ENCODE data around the gene AQP7. TPM values are rescaled to one million over a fixed set of nuclear protein-coding genes. Genes with fewer than 3 reads are reported as not detected.
"Not testable (repeated sequence)": the region's sequence is repeated elsewhere in the genome, so short reads cannot be mapped to it uniquely, and the experiment has no call there.

AQP7 gene
- total RNA-seq, 1 experiment from 2014 or later = 2.2 TPM

- no peaks in the 10 kb centered on the region; the same call in none of the 2 replicates for H3K36me3 ChIP-seq (ENCODE audit: control insufficient read depth, insufficient read depth, low read length)
- no peak overlapping the region for H3K4me3 ChIP-seq (ENCODE audit: low read depth, low read length)
- intact Hi-C loops (cut with micrococcal nuclease; ENCODE audit: unreplicated experiment) = no loop called here
- TF ChIP-seq CTCF (IDR thresholded peaks at IDR 0.05; ENCODE audit: insufficient read depth in 1 of 2, low read depth in 1 of 2, low read length in 1 of 2, severe bottlenecking in 1 of 2, unreplicated experiment in 1 of 2) = no peak
- no peaks in the 10 kb centered on the region for H3K27me3 ChIP-seq (replicated peaks; ENCODE audit: control insufficient read depth, insufficient read depth, low read length)
- H3K27ac Mint-ChIP-seq (ENCODE audit: unreplicated experiment) = no peak overlapping the region
- H3K9me3 ChIP-seq = no peaks in the 10 kb centered on the region
- no TSS peak for BruUV-seq (replicated peaks)
- ChIA-PET POLR2A (no interaction called here), CTCF (interaction anchor here (0.5 kb wide), 1 partner anchor 83 kb away, joined by 3 read pairs; the partner anchor contains the start of gene NFX1)
- H3K4me3 Mint-ChIP-seq (ENCODE audit: unreplicated experiment) = no peak overlapping the region
- no peaks in the 10 kb centered on the region for H3K9me3 Mint-ChIP-seq (ENCODE audit: unreplicated experiment)
- no peak for DNase-seq
- H3K36me3 Mint-ChIP-seq (ENCODE audit: insufficient read depth, unreplicated experiment) = no peaks in the 10 kb centered on the region
- H3K27me3 Mint-ChIP-seq (ENCODE audit: insufficient read depth, unreplicated experiment) = no peaks in the 10 kb centered on the region
- H3K4me1 Mint-ChIP-seq (ENCODE audit: low read depth, unreplicated experiment) = peaks cover 20% of the 10 kb centered on the region
- H3K4me1 ChIP-seq = peaks cover 23% of the 10 kb centered on the region
Measured at GRCh38 chr9:33372900-33373299, 29.5 kb downstream of the AQP7 start.

GRCh38 chr9:33366979-33367480, 35.3 kb downstream of the AQP7 start:
- no peaks in the 10 kb centered on the region for H3K27me3 Mint-ChIP-seq (ENCODE audit: insufficient read depth, unreplicated experiment)
- H3K4me3 ChIP-seq (ENCODE audit: low read depth, low read length) = no peak overlapping the region
- H3K9me3 Mint-ChIP-seq (ENCODE audit: unreplicated experiment) = no peaks in the 10 kb centered on the region
- no peak overlapping the region for H3K4me3 Mint-ChIP-seq (ENCODE audit: unreplicated experiment)
- H3K36me3 Mint-ChIP-seq (ENCODE audit: insufficient read depth, unreplicated experiment) = peaks cover 20% of the 10 kb centered on the region
- H3K4me1 ChIP-seq = no peaks in the 10 kb centered on the region
- no peaks in the 10 kb centered on the region for H3K27me3 ChIP-seq (replicated peaks; ENCODE audit: control insufficient read depth, insufficient read depth, low read length)
- no peaks in the 10 kb centered on the region for H3K4me1 Mint-ChIP-seq (ENCODE audit: low read depth, unreplicated experiment)
- H3K27ac Mint-ChIP-seq (ENCODE audit: unreplicated experiment) = no peak overlapping the region
- ChIA-PET CTCF (no interaction called here), POLR2A (no interaction called here)
- BruUV-seq (replicated peaks) = no TSS peak
- H3K36me3 ChIP-seq (ENCODE audit: control insufficient read depth, insufficient read depth, low read length) = peaks cover 2% of the 10 kb centered on the region
- intact Hi-C loops (cut with micrococcal nuclease; ENCODE audit: unreplicated experiment) = no loop called here
- no peak for TF ChIP-seq CTCF (IDR thresholded peaks at IDR 0.05; ENCODE audit: insufficient read depth in 1 of 2, low read depth in 1 of 2, low read length in 1 of 2, severe bottlenecking in 1 of 2, unreplicated experiment in 1 of 2)
- H3K9me3 ChIP-seq = no peaks in the 10 kb centered on the region
- DNase-seq = no peak

DNA sequence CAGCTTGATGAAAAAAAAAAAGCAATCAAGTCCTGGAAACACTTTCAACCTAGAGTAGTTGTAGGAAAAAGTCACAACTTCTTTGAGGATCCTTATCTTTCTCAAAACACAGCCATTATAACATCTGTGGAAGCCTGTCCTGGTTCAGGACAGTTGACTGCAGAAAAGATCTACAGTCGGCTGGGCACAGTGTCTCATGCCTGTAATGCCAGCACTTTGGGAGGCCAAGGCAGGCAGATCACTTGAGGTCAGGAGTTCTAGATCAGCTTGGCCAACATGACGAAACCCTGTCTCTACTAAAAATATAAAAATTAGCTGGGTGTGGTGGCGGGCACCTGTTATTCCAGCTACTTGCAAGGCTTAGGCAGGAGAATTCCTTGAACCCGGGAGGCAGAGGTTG, 37.6 kb downstream of the AQP7 start:
- POLR2A ChIA-PET; H3K4me3 Mint-ChIP-seq (ENCODE audit: unreplicated experiment); BruUV-seq (replicated peaks); H3K4me1 ChIP-seq; DNase-seq; H3K4me1 Mint-ChIP-seq (ENCODE audit: low read depth, unreplicated experiment); H3K9me3 Mint-ChIP-seq (ENCODE audit: unreplicated experiment); H3K4me3 ChIP-seq (ENCODE audit: low read depth, low read length); H3K9me3 ChIP-seq; H3K27me3 ChIP-seq (replicated peaks; ENCODE audit: control insufficient read depth, insufficient read depth, low read length); H3K36me3 ChIP-seq (ENCODE audit: control insufficient read depth, insufficient read depth, low read length); intact Hi-C loops (cut with micrococcal nuclease; ENCODE audit: unreplicated experiment); H3K27me3 Mint-ChIP-seq (ENCODE audit: insufficient read depth, unreplicated experiment): not testable (repeated sequence)
- Mint-ChIP-seq H3K36me3 (ENCODE audit: insufficient read depth, unreplicated experiment) (peaks cover 20% of the 10 kb centered on the region), H3K27ac (ENCODE audit: unreplicated experiment) (peak overlapping the region; percentile 48)
- CTCF ChIA-PET = interaction anchor here (0.8 kb wide), 1 partner anchor 10 kb away, joined by 3 read pairs; no protein-coding TSS in a partner anchor

DNA sequence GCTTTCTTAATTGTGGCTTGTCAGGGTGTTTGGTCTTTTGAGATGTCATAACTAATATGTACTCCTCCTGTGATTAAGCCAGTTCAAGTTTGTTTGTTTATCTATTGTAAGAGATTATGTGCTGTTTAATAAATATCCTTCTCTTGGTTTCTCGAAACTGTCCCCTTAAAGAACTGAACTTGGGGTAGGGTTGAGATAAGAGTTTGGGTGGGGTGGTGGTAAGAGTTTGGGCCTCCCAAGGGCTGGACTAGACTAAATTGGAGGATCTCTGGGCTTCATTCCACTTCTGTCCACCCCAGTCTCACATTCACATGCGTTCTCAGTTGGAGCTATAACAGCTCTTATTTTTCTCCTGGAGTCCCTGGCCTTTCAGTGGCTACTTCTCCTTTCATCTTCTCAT, 38.2 kb downstream of the AQP7 start:
- CTCF ChIA-PET = no interaction called here
- Histone ChIP-seq H3K36me3 (ENCODE audit: control insufficient read depth, insufficient read depth, low read length) (peaks cover 2% of the 10 kb centered on the region; the same call in 1 of the 2 replicates), H3K9me3 (no peaks in the 10 kb centered on the region), H3K27me3 (replicated peaks; ENCODE audit: control insufficient read depth, insufficient read depth, low read length) (no peaks in the 10 kb centered on the region), H3K4me3 (ENCODE audit: low read depth, low read length) (no peak overlapping the region), H3K4me1 (no peaks in the 10 kb centered on the region)
- Mint-ChIP-seq H3K27ac (ENCODE audit: unreplicated experiment) (no peak overlapping the region), H3K9me3 (ENCODE audit: unreplicated experiment) (no peaks in the 10 kb centered on the region), H3K4me1 (ENCODE audit: low read depth, unreplicated experiment) (no peaks in the 10 kb centered on the region), H3K36me3 (ENCODE audit: insufficient read depth, unreplicated experiment) (peaks cover 23% of the 10 kb centered on the region), H3K27me3 (ENCODE audit: insufficient read depth, unreplicated experiment) (no peaks in the 10 kb centered on the region), H3K4me3 (ENCODE audit: unreplicated experiment) (no peak overlapping the region)
- BruUV-seq (replicated peaks) = no TSS peak
- intact Hi-C loops (cut with micrococcal nuclease; ENCODE audit: unreplicated experiment) = no loop called here
- POLR2A ChIA-PET = no interaction called here
- no peak for DNase-seq
- TF ChIP-seq CTCF (IDR thresholded peaks at IDR 0.05; ENCODE audit: insufficient read depth in 1 of 2, low read depth in 1 of 2, low read length in 1 of 2, severe bottlenecking in 1 of 2, unreplicated experiment in 1 of 2) = no peak

DNA sequence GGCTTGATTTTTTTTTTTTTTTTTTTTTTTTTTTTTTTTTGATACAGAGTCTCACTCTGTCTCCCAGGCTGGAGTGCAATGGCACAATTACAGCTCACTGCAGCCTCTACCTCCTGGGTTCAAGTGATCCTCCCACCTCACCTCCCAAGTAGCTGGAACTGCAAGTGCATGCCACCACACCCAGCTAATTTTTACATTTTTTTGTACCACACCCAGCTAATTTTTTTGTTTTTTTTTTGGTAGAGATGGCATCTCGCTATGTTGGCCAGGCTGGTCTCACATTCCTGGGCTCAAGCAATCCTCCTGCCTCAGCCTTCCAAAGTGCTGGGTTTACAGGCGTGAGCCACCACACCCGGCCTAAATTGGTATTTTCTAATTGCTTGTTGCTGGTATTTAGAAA, 43.7 kb downstream of the AQP7 start:
- H3K36me3 ChIP-seq (ENCODE audit: control insufficient read depth, insufficient read depth, low read length); H3K9me3 Mint-ChIP-seq (ENCODE audit: unreplicated experiment); H3K27me3 Mint-ChIP-seq (ENCODE audit: insufficient read depth, unreplicated experiment); intact Hi-C loops (cut with micrococcal nuclease; ENCODE audit: unreplicated experiment); H3K27ac Mint-ChIP-seq (ENCODE audit: unreplicated experiment); DNase-seq; H3K4me1 Mint-ChIP-seq (ENCODE audit: low read depth, unreplicated experiment); H3K27me3 ChIP-seq (replicated peaks; ENCODE audit: control insufficient read depth, insufficient read depth, low read length); H3K36me3 Mint-ChIP-seq (ENCODE audit: insufficient read depth, unreplicated experiment); H3K4me3 ChIP-seq (ENCODE audit: low read depth, low read length); H3K4me3 Mint-ChIP-seq (ENCODE audit: unreplicated experiment); H3K9me3 ChIP-seq; H3K4me1 ChIP-seq; CTCF ChIA-PET; BruUV-seq (replicated peaks): not testable (repeated sequence)
- POLR2A ChIA-PET = interaction anchor here (0.6 kb wide), 1 partner anchor 30 kb away, joined by 3 read pairs; no protein-coding TSS in a partner anchor
